HEK293 (cell line): Measurements from ENCODE around the gene THAP7.

Experiments used
- CTCF ChIA-PET: fragments of 350-600 bp; formaldehyde crosslinking; extraction: SDS; loops from one replicate; lab custom pipeline; 2021; ENCODE audit warnings: antibody characterized with exemption; lab: Yijun Ruan, JAX
- POLR2A ChIA-PET: fragments of 300-600 bp; formaldehyde crosslinking; extraction: SDS; loops from one replicate; lab custom pipeline; 2020; ENCODE audit warnings: antibody characterized with exemption, inconsistent platforms; lab: Yijun Ruan, JAX
- H3K27ac ChIP-seq: fragments of 200-500 bp; sonication (Bioruptor generic); 2 replicates; pipeline ENCODE4 v1.5.1; 2014; ENCODE audit warnings: low read depth, low read length, control low read depth, inconsistent platforms; ENCODE audit errors: extremely low read depth
- H3K36me3 ChIP-seq, 2 experiments: fragments of 200-500 bp in 1 of 2; sonication (Bioruptor generic) in 1 of 2; 1 replicate in 1 of 2; 2 replicates in 1 of 2; pipeline ENCODE4 v1.5.1; 2014 to 2017; ENCODE audit warnings: inconsistent platforms in 2 of 2, low read length in 2 of 2; ENCODE audit not compliant: control insufficient read depth in 2 of 2, insufficient read depth in 1 of 2
- H3K4me1 ChIP-seq: fragments of 200-500 bp; sonication (Bioruptor generic); 2 replicates; pipeline ENCODE4 v1.5.1; 2014; ENCODE audit warnings: mild to moderate bottlenecking, low read length, inconsistent platforms; ENCODE audit not compliant: control insufficient read depth, insufficient read depth
- H3K4me3 ChIP-seq: 2 replicates; pipeline ENCODE4 v1.5.1; 2011; ENCODE audit warnings: low read depth, mild to moderate bottlenecking, control low read depth, low read length, moderate library complexity
- H3K9me3 ChIP-seq: fragments of 200-500 bp; sonication (Bioruptor generic); 2 replicates; pipeline ENCODE4 v1.5.1; 2014; ENCODE audit warnings: low read depth, low read length, inconsistent platforms; ENCODE audit not compliant: control insufficient read depth, insufficient read depth
- EGR2 ChIP-seq: fragments of 450-650 bp; formaldehyde crosslinking; IDR thresholded peaks from 2 replicates; pipeline ENCODE4 v1.5.1; 2016; ENCODE audit warnings: low read depth, missing biosample characterization, missing genetic modification characterization
- FEZF1 ChIP-seq: fragments of 450-650 bp; formaldehyde crosslinking; IDR thresholded peaks from 2 replicates; pipeline ENCODE4 v1.5.1; 2016; ENCODE audit warnings: missing biosample characterization, missing genetic modification characterization
- GLIS2 ChIP-seq: fragments of 450-650 bp; formaldehyde crosslinking; IDR thresholded peaks from 2 replicates; pipeline ENCODE4 v1.5.1; 2016; ENCODE audit warnings: missing biosample characterization, missing genetic modification characterization
- KLF17 ChIP-seq: fragments of 450-650 bp; formaldehyde crosslinking; IDR thresholded peaks from 2 replicates; pipeline ENCODE4 v1.5.1; 2016; ENCODE audit warnings: missing biosample characterization, missing genetic modification characterization
- KLF9 ChIP-seq: fragments of 450-650 bp; formaldehyde crosslinking; IDR thresholded peaks from 2 replicates; pipeline ENCODE4 v1.5.1; 2016; ENCODE audit warnings: missing biosample characterization, missing genetic modification characterization, low read depth
- MZF1 ChIP-seq: fragments of 450-650 bp; formaldehyde crosslinking; IDR thresholded peaks from 2 replicates; pipeline ENCODE4 v1.5.1; 2017; ENCODE audit warnings: missing biosample characterization, missing genetic modification characterization, borderline replicate concordance
- ZFP69B ChIP-seq: fragments of 450-650 bp; formaldehyde crosslinking; IDR thresholded peaks from 2 replicates; pipeline ENCODE4 v1.5.1; 2016; ENCODE audit warnings: missing biosample characterization, missing genetic modification characterization
- ZNF133 ChIP-seq: fragments of 450-650 bp; formaldehyde crosslinking; IDR thresholded peaks from 2 replicates; pipeline ENCODE4 v1.5.1; 2016; ENCODE audit warnings: missing biosample characterization, missing genetic modification characterization
- ZNF211 ChIP-seq: fragments of 450-650 bp; formaldehyde crosslinking; IDR thresholded peaks from 2 replicates; pipeline ENCODE4 v1.5.1; 2016; ENCODE audit warnings: low read depth, missing biosample characterization, missing genetic modification characterization
- ZNF398 ChIP-seq: fragments of 450-650 bp; formaldehyde crosslinking; IDR thresholded peaks from 2 replicates; pipeline ENCODE4 v1.5.1; 2017; ENCODE audit warnings: missing biosample characterization, missing genetic modification characterization
- ZNF473 ChIP-seq: fragments of 450-650 bp; formaldehyde crosslinking; IDR thresholded peaks from 2 replicates; pipeline ENCODE4 v1.5.1; 2017; ENCODE audit warnings: missing biosample characterization, missing genetic modification characterization
- ZNF544 ChIP-seq: fragments of 450-650 bp; formaldehyde crosslinking; IDR thresholded peaks from 2 replicates; pipeline ENCODE4 v1.5.0; 2017; ENCODE audit warnings: missing biosample characterization, missing genetic modification characterization
- ZNF600 ChIP-seq: fragments of 450-650 bp; formaldehyde crosslinking; IDR thresholded peaks from 2 replicates; pipeline ENCODE4 v1.5.1; 2016; ENCODE audit warnings: missing biosample characterization, missing genetic modification characterization
- ZNF692 ChIP-seq: fragments of 450-650 bp; formaldehyde crosslinking; IDR thresholded peaks from 2 replicates; pipeline ENCODE4 v1.5.1; 2016; ENCODE audit warnings: missing biosample characterization, missing genetic modification characterization
- ZNF830 ChIP-seq: fragments of 450-650 bp; IDR thresholded peaks from 2 replicates; pipeline ENCODE4 v1.5.0; 2018; ENCODE audit warnings: missing biosample characterization, missing genetic modification characterization, low read depth, mild to moderate bottlenecking, moderate library complexity

THAP7 gene

DNA sequence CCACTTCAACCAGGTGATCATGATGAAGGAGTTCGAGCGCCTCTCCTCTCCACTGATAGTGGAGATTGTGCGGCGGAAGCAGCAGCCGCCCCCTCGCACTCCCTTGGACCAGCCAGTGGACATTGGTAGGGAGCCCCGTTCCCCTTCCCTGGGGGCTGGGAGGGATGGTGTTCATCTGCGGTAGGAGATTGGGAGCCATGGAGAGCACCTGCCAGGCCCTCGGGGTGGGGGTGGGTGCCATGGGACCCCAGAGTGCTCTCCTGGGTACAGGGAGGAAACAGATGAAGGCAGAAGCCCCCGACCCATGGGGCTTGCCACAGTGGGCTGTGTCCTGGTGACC is 7.0 kb downstream of the THAP7 start:
- no peak overlapping the region for H3K27ac ChIP-seq
- no peaks in the 10 kb centered on the region for H3K4me1 ChIP-seq
- POLR2A ChIA-PET, result interaction anchor here (0.5 to 3.0 kb wide), 2 partner anchors 8 to 12 kb away, joined by 4 to 13 read pairs; partner anchors contain the start of gene LZTR1
- H3K4me3 ChIP-seq, result no peak overlapping the region
- H3K9me3 ChIP-seq, result no peaks in the 10 kb centered on the region
- peaks cover 0 to 98% of the 10 kb centered on the region in 2 experiments; a peak in 1 of 3 replicates for H3K36me3 ChIP-seq
- no peak for TF ChIP-seq KLF17 (tag by site-specific recombination)
- TF ChIP-seq ZNF473 (tag by site-specific recombination), result no peak
- no peak for TF ChIP-seq ZNF544
- no peak for TF ChIP-seq ZNF398
- no peak for TF ChIP-seq ZNF133 (tag by site-specific recombination)
- TF ChIP-seq ZNF830 (tag by site-specific recombination), result no peak
- TF ChIP-seq KLF9, result no peak
- TF ChIP-seq, all 188 proteins: peak for 0
- CTCF ChIA-PET, result no interaction called here

DNA sequence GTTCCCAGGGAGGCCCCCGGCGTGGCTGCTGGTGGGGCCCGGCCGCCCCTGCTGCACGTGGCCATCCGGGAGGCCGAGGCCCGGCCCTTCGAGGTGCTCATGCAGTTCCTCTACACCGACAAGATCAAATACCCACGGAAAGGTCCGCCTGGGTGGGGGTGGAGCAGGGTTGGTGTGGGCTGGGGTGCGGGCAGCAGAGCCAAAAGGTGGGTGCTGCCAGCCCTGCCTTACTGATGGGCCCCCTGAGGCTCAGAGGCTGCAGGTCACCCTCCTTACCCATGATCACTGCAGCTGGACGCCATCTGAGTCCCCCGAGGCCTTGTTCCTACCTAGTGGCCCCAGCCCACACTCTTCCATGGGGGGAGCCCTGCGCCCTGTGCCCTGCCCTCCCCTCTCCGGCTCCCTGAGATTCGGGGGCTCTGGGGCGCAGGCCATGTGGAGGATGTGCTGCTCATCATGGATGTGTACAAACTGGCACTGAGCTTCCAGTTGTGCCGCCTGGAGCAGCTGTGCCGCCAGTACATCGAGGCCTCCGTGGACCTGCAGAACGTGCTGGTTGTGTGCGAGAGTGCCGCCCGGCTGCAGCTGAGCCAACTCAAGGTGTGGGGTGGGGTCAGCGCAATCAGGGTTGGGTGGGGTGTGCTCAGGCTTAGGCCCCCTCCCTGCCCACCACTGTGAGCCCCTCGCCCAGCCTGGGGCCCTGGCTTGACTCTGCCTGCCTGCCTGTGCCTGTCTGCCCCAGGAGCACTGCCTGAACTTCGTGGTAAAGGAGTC is 7.6 kb downstream of the THAP7 start:
- no peak overlapping the region for H3K4me3 ChIP-seq
- H3K36me3 ChIP-seq, result peaks cover 0 to 97% of the 10 kb centered on the region in 2 experiments; a peak in 1 of 3 replicates
- H3K9me3 ChIP-seq, result no peaks in the 10 kb centered on the region
- ChIA-PET POLR2A (interaction anchor here (3.0 kb wide), 1 partner anchor 12 kb away, joined by 13 read pairs; the partner anchor contains the start of gene LZTR1), CTCF (no interaction called here)
- H3K4me1 ChIP-seq, result no peaks in the 10 kb centered on the region
- no peak overlapping the region for H3K27ac ChIP-seq
- TF ChIP-seq ZNF692 (tag by site-specific recombination) (peak; percentile 49; the same call in 1 of the 2 replicates), ZNF211 (tag by site-specific recombination) (no peak), FEZF1 (tag by site-specific recombination) (no peak), GLIS2 (tag by site-specific recombination) (0 out of 2 replicates have a peak, but pooled peaks have one; percentile 22), EGR2 (tag by site-specific recombination) (0 out of 2 replicates have a peak, but pooled peaks have one; percentile 5), MZF1 (tag by site-specific recombination) (no peak), ZFP69B (tag by site-specific recombination) (peak; percentile 38; the same call in 1 of the 2 replicates), ZNF600 (peak; percentile 33; the same call in 1 of the 2 replicates)
